Natural killer cell (primary cell): Measurements from ENCODE around the gene NMU. TPM values are rescaled to one million over a fixed set of nuclear protein-coding genes. Genes with fewer than 3 reads are reported as not detected.
"Not testable (repeated sequence)": the region's sequence is repeated elsewhere in the genome, so short reads cannot be mapped to it uniquely, and the experiment has no call there.

Source experiments
- ATAC-seq, 3 donors: fragments of 150-1000 bp in 2 of 3; fragments of 200-7000 bp in 1 of 3; cut with Tn5 transposase; 1 replicate in 1 of 3; 2 replicates in 2 of 3; pipeline ENCODE4 v1.10.0; 2021; ENCODE audit warnings: mild to moderate bottlenecking in 2 of 3, moderate library complexity in 2 of 3
- DNase-seq, 2 donors: peaks; one replicate each; pipeline versions ENCODE4 v3.0.0 to v3.0.0-alpha.2; 2013 to 2021; ENCODE audit warnings: mixed read lengths in 1 of 2
- H3K27ac ChIP-seq: one replicate; pipeline ENCODE4 v1.5.1; 2013; ENCODE audit warnings: mild to moderate bottlenecking, low read length
- H3K27me3 ChIP-seq: one replicate; pipeline ENCODE4 v1.6.1; 2013; ENCODE audit warnings: low read length; ENCODE audit not compliant: control insufficient read depth, insufficient read depth
- H3K36me3 ChIP-seq: one replicate; pipeline ENCODE4 v1.6.1; 2013; ENCODE audit warnings: low read length; ENCODE audit not compliant: control insufficient read depth, insufficient read depth
- H3K4me1 ChIP-seq: one replicate; pipeline ENCODE4 v1.6.1; 2013; ENCODE audit warnings: low read length; ENCODE audit not compliant: control insufficient read depth, insufficient read depth
- H3K4me3 ChIP-seq: one replicate; pipeline ENCODE4 v1.5.1; 2013; ENCODE audit warnings: low read length
- H3K9me3 ChIP-seq: one replicate; pipeline ENCODE4 v1.6.1; 2013; ENCODE audit warnings: low read length; ENCODE audit not compliant: control insufficient read depth, insufficient read depth
- H3K27ac Mint-ChIP-seq, 2 donors: one replicate each; pipeline ENCODE4 v1.8.0; 2022; ENCODE audit warnings: mild to moderate bottlenecking in 2 of 2, mixed read lengths in 2 of 2, moderate library complexity in 1 of 2
- H3K27me3 Mint-ChIP-seq, 2 donors: one replicate each; pipeline ENCODE4 v1.8.0; 2022; ENCODE audit warnings: low read depth in 2 of 2, mixed read lengths in 2 of 2
- H3K36me3 Mint-ChIP-seq: one replicate; pipeline ENCODE4 v1.8.0; 2022; ENCODE audit warnings: mixed read lengths
- H3K4me1 Mint-ChIP-seq, 2 donors: one replicate each; pipeline ENCODE4 v1.8.0; 2022; ENCODE audit warnings: mixed read lengths in 2 of 2
- H3K4me3 Mint-ChIP-seq: one replicate; pipeline ENCODE4 v1.8.0; 2022; ENCODE audit warnings: mild to moderate bottlenecking, moderate library complexity, mixed read lengths
- H3K9me3 Mint-ChIP-seq, 2 donors: one replicate each; pipeline ENCODE4 v1.8.0; 2022; ENCODE audit warnings: mixed read lengths in 2 of 2
- WGBS: methylation state at CpG from one replicate; pipeline ENCODE4 v1.1.7; 2013; ENCODE audit warnings: missing lambda C conversion rate; ENCODE audit not compliant: insufficient coverage; 5-methylcytosine and 5-hydroxymethylcytosine counted together
- intact Hi-C: fragments of 100-400 bp; cut with micrococcal nuclease; formaldehyde crosslinking; loops from one replicate; pipeline ENCODE4 v1.14.2; 2022
- total RNA-seq, 4 donors: library from RNA; stranded (reverse); fragments of 120-200 nt in 1 of 4; gene quantifications; one replicate each; pipeline versions ENCODE4 v1.2.3 to v1.2.4, GENCODE V29; 2013 to 2022
- TF ChIP-seq, protein P1 (sequence below): fragments of 200-600 bp; IDR thresholded peaks from one replicate; pipeline ENCODE4 v1.8.0; 2022; ENCODE audit warnings: antibody characterized with exemption

The NMU gene
- total RNA-seq, 3 donors from 2014 or later (not counting 1 experiment from before 2014, with no cell fraction given) = not detected

- DNase-seq (peak in 1 of 2 donors; percentile 59), ATAC-seq (peak in 2 of 3 donors; percentile 42 to 54)
- no peaks in the 10 kb centered on the region for H3K27me3 ChIP-seq
- H3K4me1 ChIP-seq = no peaks in the 10 kb centered on the region
- H3K27ac ChIP-seq = no peak overlapping the region
- H3K9me3 ChIP-seq = no peaks in the 10 kb centered on the region
- H3K4me3 ChIP-seq = peak overlapping the region; percentile 4
- WGBS = 78% methylated on average over 10 of the region's 10 CpGs
- no peaks in the 10 kb centered on the region for H3K36me3 ChIP-seq
- Mint-ChIP-seq H3K36me3 (no peaks in the 10 kb centered on the region), H3K4me3 (no peak overlapping the region), H3K27ac (no peak overlapping the region), H3K9me3 (no peaks in the 10 kb centered on the region), H3K27me3 (peaks cover 23 to 35% of the 10 kb centered on the region in 2 donors), H3K4me1 (no peaks in the 10 kb centered on the region)
- TF ChIP-seq, protein P1, sequence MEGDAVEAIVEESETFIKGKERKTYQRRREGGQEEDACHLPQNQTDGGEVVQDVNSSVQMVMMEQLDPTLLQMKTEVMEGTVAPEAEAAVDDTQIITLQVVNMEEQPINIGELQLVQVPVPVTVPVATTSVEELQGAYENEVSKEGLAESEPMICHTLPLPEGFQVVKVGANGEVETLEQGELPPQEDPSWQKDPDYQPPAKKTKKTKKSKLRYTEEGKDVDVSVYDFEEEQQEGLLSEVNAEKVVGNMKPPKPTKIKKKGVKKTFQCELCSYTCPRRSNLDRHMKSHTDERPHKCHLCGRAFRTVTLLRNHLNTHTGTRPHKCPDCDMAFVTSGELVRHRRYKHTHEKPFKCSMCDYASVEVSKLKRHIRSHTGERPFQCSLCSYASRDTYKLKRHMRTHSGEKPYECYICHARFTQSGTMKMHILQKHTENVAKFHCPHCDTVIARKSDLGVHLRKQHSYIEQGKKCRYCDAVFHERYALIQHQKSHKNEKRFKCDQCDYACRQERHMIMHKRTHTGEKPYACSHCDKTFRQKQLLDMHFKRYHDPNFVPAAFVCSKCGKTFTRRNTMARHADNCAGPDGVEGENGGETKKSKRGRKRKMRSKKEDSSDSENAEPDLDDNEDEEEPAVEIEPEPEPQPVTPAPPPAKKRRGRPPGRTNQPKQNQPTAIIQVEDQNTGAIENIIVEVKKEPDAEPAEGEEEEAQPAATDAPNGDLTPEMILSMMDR = no peak
- intact Hi-C loops = loop anchor here (1.0 to 10.0 kb wide), 2 partner anchors 241 to 579 kb away; no protein-coding TSS in a partner anchor
Observed at GRCh38 chr4:55553441-55554201, 82.5 kb downstream of the NMU start.

GRCh38 chr4:55551964-55552363 lies 84.1 kb downstream of the NMU start:
- intact Hi-C loops = loop anchor here (10.0 kb wide), 1 partner anchor 577 kb away; no protein-coding TSS in a partner anchor
- not testable (repeated sequence) for H3K27ac ChIP-seq, H3K9me3 ChIP-seq, H3K4me3 Mint-ChIP-seq, H3K4me1 Mint-ChIP-seq, H3K27me3 ChIP-seq, H3K27ac Mint-ChIP-seq, H3K9me3 Mint-ChIP-seq, H3K36me3 Mint-ChIP-seq, H3K36me3 ChIP-seq, ATAC-seq, H3K4me1 ChIP-seq, H3K4me3 ChIP-seq
- H3K27me3 Mint-ChIP-seq = peaks cover 23 to 29% of the 10 kb centered on the region in 2 donors
- peak in 1 of 2 donors; percentile 3 for DNase-seq
- WGBS = 95% methylated on average over 6 of the region's 6 CpGs

GRCh38 chr4:55549888-55550287 lies 86.2 kb downstream of the NMU start:
- ATAC-seq (no peak), DNase-seq (no peak)
- Mint-ChIP-seq H3K27me3 (peaks cover 16 to 23% of the 10 kb centered on the region in 2 donors), H3K9me3 (no peaks in the 10 kb centered on the region), H3K36me3 (no peaks in the 10 kb centered on the region), H3K4me1 (peaks cover 5 to 16% of the 10 kb centered on the region in 2 donors), H3K27ac (no peak overlapping the region), H3K4me3 (peak overlapping the region; percentile 54)
- Histone ChIP-seq H3K4me1 (no peaks in the 10 kb centered on the region), H3K9me3 (no peaks in the 10 kb centered on the region), H3K27ac (no peak overlapping the region), H3K4me3 (no peak overlapping the region), H3K27me3 (no peaks in the 10 kb centered on the region), H3K36me3 (no peaks in the 10 kb centered on the region)
- TF ChIP-seq, protein P1 = no peak
- WGBS = 49% methylated on average over 2 of the region's 2 CpGs
- intact Hi-C loops = loop anchor here (5.0 to 10.0 kb wide), 6 partner anchors 205 to 1488 kb away; partner anchors contain the start of genes CHIC2, EXOC1, REST and SRD5A3

DNA sequence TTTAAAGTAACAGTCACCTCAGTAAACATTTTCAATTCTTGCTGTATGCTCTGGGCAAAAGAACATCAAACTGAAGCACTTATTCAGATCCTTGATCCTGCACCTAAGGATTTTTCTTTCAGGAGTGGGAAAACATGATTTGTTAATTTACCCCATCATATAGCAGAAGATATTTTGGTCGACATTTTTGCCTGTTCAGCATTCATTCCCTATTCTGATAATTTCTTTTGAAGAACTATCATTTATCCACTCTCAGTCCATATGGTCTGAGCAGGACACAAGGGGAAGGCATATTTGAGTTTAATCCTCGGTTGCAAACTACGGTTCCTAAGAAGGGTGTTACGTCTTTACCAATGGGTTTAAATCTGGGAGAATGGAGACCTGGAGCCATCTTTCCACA lies 88.2 kb downstream of the NMU start:
- no peak overlapping the region for H3K4me3 ChIP-seq
- TF ChIP-seq, protein P1 = no peak
- ATAC-seq = no peak
- H3K36me3 ChIP-seq = no peaks in the 10 kb centered on the region
- no peaks in the 10 kb centered on the region for H3K36me3 Mint-ChIP-seq
- peaks cover 11 to 21% of the 10 kb centered on the region in 2 donors for H3K27me3 Mint-ChIP-seq
- peak overlapping the region; percentile 90 for H3K4me3 Mint-ChIP-seq
- H3K27me3 ChIP-seq = no peaks in the 10 kb centered on the region
- 75% methylated on average over 4 of the region's 4 CpGs for WGBS
- DNase-seq = no peak
- H3K4me1 Mint-ChIP-seq = peaks cover 20 to 27% of the 10 kb centered on the region in 2 donors
- H3K9me3 ChIP-seq = no peaks in the 10 kb centered on the region
- intact Hi-C loops = loop anchor here (5.0 to 10.0 kb wide), 5 partner anchors 203 to 1486 kb away; partner anchors contain the start of genes CHIC2, EXOC1, REST and SRD5A3
- peak overlapping the region in 1 of 2 donors; percentile 75 for H3K27ac Mint-ChIP-seq
- no peaks in the 10 kb centered on the region for H3K9me3 Mint-ChIP-seq
- no peak overlapping the region for H3K27ac ChIP-seq
- H3K4me1 ChIP-seq = no peaks in the 10 kb centered on the region
